ENCODE measurements around the gene REL.
"Not testable (repeated sequence)": the region's sequence is repeated elsewhere in the genome, so short reads cannot be mapped to it uniquely, and the experiment has no call there.

REL gene

GRCh38 chr2:60881047-60881932 lies at the start of gene REL:
Gene REL, plus strand, starts transcription at chr2:60881574. Its CDS starts 267 bp downstream, at chr2:60881841.
- peak; percentile 90 for DNase-seq

GRCh38 chr2:60831921-60832320 lies 49.5 kb upstream of the REL start:
- DNase-seq = no peak

- DNase-seq = no peak
These were observed 48.8 kb upstream of the REL start for GRCh38 chr2:60832621-60833020.

GRCh38 chr2:60834270-60834717 lies 47.1 kb upstream of the REL start:
- DNase-seq = no peak

- DNase-seq = no peak
These were observed 44.9 kb upstream of the REL start for GRCh38 chr2:60836491-60836890.

GRCh38 chr2:60837123-60837522 lies 44.3 kb upstream of the REL start:
- DNase-seq = no peak

- DNase-seq = no peak
These were observed 42.9 kb upstream of the REL start for GRCh38 chr2:60838481-60838880.

GRCh38 chr2:60839126-60839813 lies 42.1 kb upstream of the REL start:
- DNase-seq = no peak

GRCh38 chr2:60840880-60841279 lies 40.5 kb upstream of the REL start:
- no peak for DNase-seq

GRCh38 chr2:60843006-60843405 lies 38.4 kb upstream of the REL start:
- no peak for DNase-seq

GRCh38 chr2:60844105-60844504 lies 37.3 kb upstream of the REL start:
- no peak for DNase-seq

GRCh38 chr2:60847854-60848253 lies 33.5 kb upstream of the REL start:
- DNase-seq = no peak

GRCh38 chr2:60849187-60849586 lies 32.2 kb upstream of the REL start:
- no peak for DNase-seq

- no peak for DNase-seq
These were observed 29.0 kb upstream of the REL start for GRCh38 chr2:60852282-60852860.

- no peak for DNase-seq
These were observed 27.8 kb upstream of the REL start for GRCh38 chr2:60853531-60853930.

- DNase-seq = no peak
These were observed 25.2 kb upstream of the REL start for GRCh38 chr2:60855989-60856669.

GRCh38 chr2:60857056-60857455 lies 24.3 kb upstream of the REL start:
- DNase-seq = no peak

- no peak for DNase-seq
These were observed 22.5 kb upstream of the REL start for GRCh38 chr2:60858897-60859311.

- DNase-seq = no peak
These were observed 19.6 kb upstream of the REL start for GRCh38 chr2:60861736-60862135.

GRCh38 chr2:60862642-60863041 lies 18.7 kb upstream of the REL start:
- no peak for DNase-seq

- DNase-seq = not testable (repeated sequence)
These were observed 16.0 kb upstream of the REL start for GRCh38 chr2:60865361-60865760.

GRCh38 chr2:60867007-60867406 lies 14.4 kb upstream of the REL start:
- DNase-seq = no peak

GRCh38 chr2:60867848-60868247 lies 13.5 kb upstream of the REL start:
- no peak for DNase-seq
